Mucosa of rectum (tissue), 2 donors: ENCODE results near the gene FREM1.
"Not testable (repeated sequence)": the region's sequence is repeated elsewhere in the genome, so short reads cannot be mapped to it uniquely, and the experiment has no call there.

ENCODE experiments used
- H3K27ac ChIP-seq, 2 donors: one replicate each; pipeline ENCODE4 v1.7.0; 2013; ENCODE audit warnings: inconsistent platforms in 2 of 2, low read depth in 2 of 2, low read length in 2 of 2
- H3K27me3 ChIP-seq, 2 donors: one replicate each; pipeline ENCODE4 v1.7.0; 2013; ENCODE audit warnings: low read length in 2 of 2; ENCODE audit not compliant: control insufficient read depth in 2 of 2, insufficient read depth in 2 of 2
- H3K36me3 ChIP-seq, 2 donors: one replicate each; pipeline ENCODE4 v1.7.0; 2013; ENCODE audit warnings: low read length in 2 of 2; ENCODE audit not compliant: control insufficient read depth in 2 of 2, insufficient read depth in 2 of 2
- H3K4me1 ChIP-seq, 2 donors: one replicate each; pipeline ENCODE4 v1.7.0; 2013; ENCODE audit warnings: low read length in 2 of 2, mild to moderate bottlenecking in 1 of 2; ENCODE audit not compliant: control insufficient read depth in 2 of 2, insufficient read depth in 2 of 2
- H3K4me3 ChIP-seq, 2 donors: one replicate each; pipeline ENCODE4 v1.7.0; 2013; ENCODE audit warnings: low read length in 2 of 2
- H3K9ac ChIP-seq, 2 donors: one replicate each; pipeline ENCODE4 v1.7.0; 2013; ENCODE audit warnings: low read length in 2 of 2, low read depth in 1 of 2, mild to moderate bottlenecking in 1 of 2
- H3K9me3 ChIP-seq, 2 donors: one replicate each; pipeline ENCODE4 v1.7.0; 2013; ENCODE audit warnings: low read length in 2 of 2; ENCODE audit not compliant: control insufficient read depth in 2 of 2
- donor health status: healthy.
- donor health status: Normal muscosa, but diverticular disease.

FREM1 gene

GRCh38 chr9:14935964-14936363 is 25.7 kb upstream of the FREM1 start:
- Histone ChIP-seq H3K4me1 (no peaks in the 10 kb centered on the region), H3K9ac (no peak overlapping the region), H3K4me3 (no peak overlapping the region), H3K27ac (no peak overlapping the region), H3K27me3 (no peaks in the 10 kb centered on the region), H3K9me3 (no peaks in the 10 kb centered on the region), H3K36me3 (no peaks in the 10 kb centered on the region)

GRCh38 chr9:14935106-14935751 is 25.0 kb upstream of the FREM1 start:
- H3K9me3 ChIP-seq, result no peaks in the 10 kb centered on the region
- H3K36me3 ChIP-seq, result no peaks in the 10 kb centered on the region
- H3K4me3 ChIP-seq, result no peak overlapping the region
- no peaks in the 10 kb centered on the region for H3K4me1 ChIP-seq
- H3K9ac ChIP-seq, result no peak overlapping the region
- H3K27me3 ChIP-seq, result no peaks in the 10 kb centered on the region
- no peak overlapping the region for H3K27ac ChIP-seq

- no peaks in the 10 kb centered on the region for H3K36me3 ChIP-seq
- no peaks in the 10 kb centered on the region for H3K27me3 ChIP-seq
- no peak overlapping the region for H3K9ac ChIP-seq
- no peak overlapping the region for H3K27ac ChIP-seq
- no peaks in the 10 kb centered on the region for H3K4me1 ChIP-seq
- H3K4me3 ChIP-seq, result no peak overlapping the region
- H3K9me3 ChIP-seq, result no peaks in the 10 kb centered on the region
These were observed 22.4 kb upstream of the FREM1 start for GRCh38 chr9:14932641-14933040.

GRCh38 chr9:14932231-14932630 is 22.0 kb upstream of the FREM1 start:
- Histone ChIP-seq H3K9ac (no peak overlapping the region), H3K27me3 (no peaks in the 10 kb centered on the region), H3K36me3 (no peaks in the 10 kb centered on the region), H3K27ac (no peak overlapping the region), H3K4me1 (no peaks in the 10 kb centered on the region), H3K4me3 (no peak overlapping the region), H3K9me3 (no peaks in the 10 kb centered on the region)

- H3K9me3 ChIP-seq, result no peaks in the 10 kb centered on the region
- H3K27me3 ChIP-seq, result no peaks in the 10 kb centered on the region
- H3K36me3 ChIP-seq, result no peaks in the 10 kb centered on the region
- H3K4me1 ChIP-seq, result no peaks in the 10 kb centered on the region
- no peak overlapping the region for H3K4me3 ChIP-seq
- no peak overlapping the region for H3K27ac ChIP-seq
- no peak overlapping the region for H3K9ac ChIP-seq
These were observed 16.9 kb upstream of the FREM1 start for GRCh38 chr9:14926941-14927624.

- H3K9me3 ChIP-seq, result no peaks in the 10 kb centered on the region
- no peak overlapping the region for H3K27ac ChIP-seq
- H3K36me3 ChIP-seq, result no peaks in the 10 kb centered on the region
- no peak overlapping the region for H3K4me3 ChIP-seq
- no peaks in the 10 kb centered on the region for H3K4me1 ChIP-seq
- no peaks in the 10 kb centered on the region for H3K27me3 ChIP-seq
- H3K9ac ChIP-seq, result no peak overlapping the region
These were observed 14.3 kb upstream of the FREM1 start for GRCh38 chr9:14924230-14925219.

GRCh38 chr9:14923701-14924100 is 13.5 kb upstream of the FREM1 start:
- no peaks in the 10 kb centered on the region for H3K4me1 ChIP-seq
- H3K36me3 ChIP-seq, result no peaks in the 10 kb centered on the region
- H3K27me3 ChIP-seq, result no peaks in the 10 kb centered on the region
- H3K27ac ChIP-seq, result no peak overlapping the region
- no peaks in the 10 kb centered on the region for H3K9me3 ChIP-seq
- H3K9ac ChIP-seq, result no peak overlapping the region
- no peak overlapping the region for H3K4me3 ChIP-seq

- not testable (repeated sequence) for H3K4me3 ChIP-seq, H3K9me3 ChIP-seq, H3K9ac ChIP-seq, H3K27ac ChIP-seq, H3K4me1 ChIP-seq, H3K36me3 ChIP-seq, H3K27me3 ChIP-seq
These were observed 10.6 kb upstream of the FREM1 start for GRCh38 chr9:14920805-14921204.

GRCh38 chr9:14913366-14913765 is 3.1 kb upstream of the FREM1 start:
- H3K9ac ChIP-seq, result no peak overlapping the region
- no peaks in the 10 kb centered on the region for H3K27me3 ChIP-seq
- no peaks in the 10 kb centered on the region for H3K36me3 ChIP-seq
- H3K27ac ChIP-seq, result no peak overlapping the region
- H3K4me3 ChIP-seq, result no peak overlapping the region
- H3K9me3 ChIP-seq, result no peaks in the 10 kb centered on the region
- peaks cover 5 to 6% of the 10 kb centered on the region in 2 donors for H3K4me1 ChIP-seq

- no peaks in the 10 kb centered on the region for H3K27me3 ChIP-seq
- H3K9me3 ChIP-seq, result no peaks in the 10 kb centered on the region
- H3K4me3 ChIP-seq, result no peak overlapping the region
- peaks cover 6 to 9% of the 10 kb centered on the region in 2 donors for H3K4me1 ChIP-seq
- no peak overlapping the region for H3K9ac ChIP-seq
- H3K36me3 ChIP-seq, result no peaks in the 10 kb centered on the region
- H3K27ac ChIP-seq, result no peak overlapping the region
These were observed 2.6 kb upstream of the FREM1 start for GRCh38 chr9:14912859-14913258.
